Activated T-cell treated with anti-CD3 and anti-CD28 coated beads, Interleukin-2, amount 50 U/mL, for 72 hours (primary cell): ENCODE data around the gene ZNF474. TPM values are rescaled to one million over a fixed set of nuclear protein-coding genes. Genes with fewer than 3 reads are reported as not detected.

ENCODE experiments used
- ATAC-seq, 2 donors: fragments of 150-1000 bp; cut with Tn5 transposase; replicated peaks in 1 of 2; 2 replicates each; pipeline ENCODE4 v1.10.0; 2021; ENCODE audit warnings: moderate library complexity in 2 of 2, mild to moderate bottlenecking in 1 of 2
- DNase-seq, 2 donors: peaks; one replicate each; pipeline ENCODE4 v3.0.0; 2021 to 2022; ENCODE audit warnings: mixed read lengths in 1 of 2
- H3K27ac Mint-ChIP-seq: one replicate; pipeline ENCODE4 v1.8.0; 2022; ENCODE audit warnings: mild to moderate bottlenecking, moderate library complexity, mixed read lengths
- H3K27me3 Mint-ChIP-seq: one replicate; pipeline ENCODE4 v1.8.0; 2022; ENCODE audit warnings: low read depth, mixed read lengths
- H3K36me3 Mint-ChIP-seq, 2 donors: one replicate each; pipeline ENCODE4 v1.8.0; 2022; ENCODE audit warnings: mixed read lengths in 2 of 2, mild to moderate bottlenecking in 1 of 2; ENCODE audit not compliant: insufficient read depth in 2 of 2
- H3K4me1 Mint-ChIP-seq: one replicate; pipeline ENCODE4 v1.8.0; 2022; ENCODE audit warnings: low read depth, mixed read lengths
- H3K4me3 Mint-ChIP-seq, 2 donors: one replicate each; pipeline ENCODE4 v1.8.0; 2022; ENCODE audit warnings: mild to moderate bottlenecking in 2 of 2, mixed read lengths in 2 of 2, moderate library complexity in 2 of 2
- H3K9me3 Mint-ChIP-seq, 2 donors: one replicate each; pipeline ENCODE4 v1.8.0; 2022; ENCODE audit warnings: mixed read lengths in 2 of 2
- total RNA-seq, 2 donors: library from RNA; stranded (reverse); gene quantifications; one replicate each; pipeline ENCODE4 v1.2.3, GENCODE V29; 2022

ZNF474 gene
- total RNA-seq, 2 donors from 2014 or later, result 0.12 TPM; not detected in 1

- H3K36me3 Mint-ChIP-seq, result no peaks in the 10 kb centered on the region
- H3K4me3 Mint-ChIP-seq, result no peak overlapping the region
- no peak overlapping the region for H3K27ac Mint-ChIP-seq
- no peak for ATAC-seq
- H3K27me3 Mint-ChIP-seq, result peaks cover 6% of the 10 kb centered on the region
- no peaks in the 10 kb centered on the region for H3K4me1 Mint-ChIP-seq
- no peak for DNase-seq
- H3K9me3 Mint-ChIP-seq, result no peaks in the 10 kb centered on the region
These were observed 26.5 kb upstream of the ZNF474 start for GRCh38 chr5:122102825-122103224.

GRCh38 chr5:122105909-122106308 lies 23.4 kb upstream of the ZNF474 start:
- H3K36me3 Mint-ChIP-seq, result no peaks in the 10 kb centered on the region
- H3K9me3 Mint-ChIP-seq, result no peaks in the 10 kb centered on the region
- H3K4me1 Mint-ChIP-seq, result no peaks in the 10 kb centered on the region
- H3K4me3 Mint-ChIP-seq, result no peak overlapping the region
- H3K27ac Mint-ChIP-seq, result no peak overlapping the region
- no peak for DNase-seq
- H3K27me3 Mint-ChIP-seq, result peaks cover 12% of the 10 kb centered on the region
- no peak for ATAC-seq

- H3K27me3 Mint-ChIP-seq, result peaks cover 12% of the 10 kb centered on the region
- H3K4me1 Mint-ChIP-seq, result no peaks in the 10 kb centered on the region
- DNase-seq (no peak), ATAC-seq (no peak)
- no peaks in the 10 kb centered on the region for H3K9me3 Mint-ChIP-seq
- no peak overlapping the region for H3K4me3 Mint-ChIP-seq
- H3K36me3 Mint-ChIP-seq, result no peaks in the 10 kb centered on the region
- H3K27ac Mint-ChIP-seq, result no peak overlapping the region
These were observed 22.3 kb upstream of the ZNF474 start for GRCh38 chr5:122107016-122107415.

- Mint-ChIP-seq H3K27me3 (peaks cover 6% of the 10 kb centered on the region), H3K36me3 (no peaks in the 10 kb centered on the region), H3K27ac (no peak overlapping the region), H3K4me1 (no peaks in the 10 kb centered on the region), H3K9me3 (no peaks in the 10 kb centered on the region), H3K4me3 (no peak overlapping the region)
- DNase-seq (no peak), ATAC-seq (no peak)
These were observed 18.4 kb upstream of the ZNF474 start for GRCh38 chr5:122110987-122111386.

- Mint-ChIP-seq H3K36me3 (no peaks in the 10 kb centered on the region), H3K4me1 (no peaks in the 10 kb centered on the region), H3K9me3 (no peaks in the 10 kb centered on the region), H3K27me3 (peaks cover 6% of the 10 kb centered on the region), H3K4me3 (no peak overlapping the region), H3K27ac (no peak overlapping the region)
- ATAC-seq (no peak), DNase-seq (no peak)
These were observed 17.9 kb upstream of the ZNF474 start for GRCh38 chr5:122111460-122111859.

GRCh38 chr5:122112063-122112462 lies 17.3 kb upstream of the ZNF474 start:
- H3K27ac Mint-ChIP-seq, result no peak overlapping the region
- H3K36me3 Mint-ChIP-seq, result no peaks in the 10 kb centered on the region
- H3K4me1 Mint-ChIP-seq, result no peaks in the 10 kb centered on the region
- no peak for DNase-seq
- peaks cover 6% of the 10 kb centered on the region for H3K27me3 Mint-ChIP-seq
- ATAC-seq, result no peak
- H3K4me3 Mint-ChIP-seq, result no peak overlapping the region
- no peaks in the 10 kb centered on the region for H3K9me3 Mint-ChIP-seq

GRCh38 chr5:122112733-122113558 lies 16.4 kb upstream of the ZNF474 start:
- Mint-ChIP-seq H3K4me3 (no peak overlapping the region), H3K27ac (no peak overlapping the region), H3K4me1 (no peaks in the 10 kb centered on the region), H3K27me3 (peaks cover 6% of the 10 kb centered on the region), H3K36me3 (no peaks in the 10 kb centered on the region), H3K9me3 (no peaks in the 10 kb centered on the region)
- ATAC-seq (no peak), DNase-seq (no peak)

GRCh38 chr5:122114501-122114900 lies 14.8 kb upstream of the ZNF474 start:
- H3K27ac Mint-ChIP-seq, result no peak overlapping the region
- no peaks in the 10 kb centered on the region for H3K36me3 Mint-ChIP-seq
- no peaks in the 10 kb centered on the region for H3K9me3 Mint-ChIP-seq
- no peaks in the 10 kb centered on the region for H3K4me1 Mint-ChIP-seq
- H3K4me3 Mint-ChIP-seq, result no peak overlapping the region
- no peak for DNase-seq
- ATAC-seq, result no peak
- no peaks in the 10 kb centered on the region for H3K27me3 Mint-ChIP-seq

GRCh38 chr5:122118356-122118948 lies 10.9 kb upstream of the ZNF474 start:
- ATAC-seq, result no peak
- peaks cover 5% of the 10 kb centered on the region for H3K4me1 Mint-ChIP-seq
- no peak overlapping the region for H3K27ac Mint-ChIP-seq
- DNase-seq, result no peak
- H3K27me3 Mint-ChIP-seq, result no peaks in the 10 kb centered on the region
- no peaks in the 10 kb centered on the region for H3K36me3 Mint-ChIP-seq
- no peaks in the 10 kb centered on the region for H3K9me3 Mint-ChIP-seq
- no peak overlapping the region for H3K4me3 Mint-ChIP-seq

- Mint-ChIP-seq H3K27me3 (no peaks in the 10 kb centered on the region), H3K36me3 (no peaks in the 10 kb centered on the region), H3K4me3 (no peak overlapping the region), H3K27ac (no peak overlapping the region), H3K9me3 (no peaks in the 10 kb centered on the region), H3K4me1 (peaks cover 5% of the 10 kb centered on the region)
- ATAC-seq (no peak), DNase-seq (no peak)
These were observed 10.1 kb upstream of the ZNF474 start for GRCh38 chr5:122119205-122119604.

GRCh38 chr5:122120493-122120892 lies 8.9 kb upstream of the ZNF474 start:
- Mint-ChIP-seq H3K27me3 (no peaks in the 10 kb centered on the region), H3K36me3 (no peaks in the 10 kb centered on the region), H3K4me1 (peaks cover 5% of the 10 kb centered on the region), H3K4me3 (no peak overlapping the region), H3K9me3 (no peaks in the 10 kb centered on the region), H3K27ac (peak overlapping the region; percentile 8)
- DNase-seq, result no peak
- no peak for ATAC-seq

- H3K36me3 Mint-ChIP-seq, result no peaks in the 10 kb centered on the region
- no peak overlapping the region for H3K4me3 Mint-ChIP-seq
- no peaks in the 10 kb centered on the region for H3K27me3 Mint-ChIP-seq
- H3K9me3 Mint-ChIP-seq, result no peaks in the 10 kb centered on the region
- H3K27ac Mint-ChIP-seq, result no peak overlapping the region
- H3K4me1 Mint-ChIP-seq, result peaks cover 5% of the 10 kb centered on the region
- DNase-seq (no peak), ATAC-seq (no peak)
These were observed 8.4 kb upstream of the ZNF474 start for GRCh38 chr5:122120957-122121356.

GRCh38 chr5:122121479-122122465 lies 7.6 kb upstream of the ZNF474 start:
- Mint-ChIP-seq H3K9me3 (no peaks in the 10 kb centered on the region), H3K27me3 (no peaks in the 10 kb centered on the region), H3K4me1 (peaks cover 5% of the 10 kb centered on the region), H3K27ac (no peak overlapping the region), H3K36me3 (no peaks in the 10 kb centered on the region), H3K4me3 (no peak overlapping the region)
- no peak for DNase-seq
- no peak for ATAC-seq
